Stimulated activated CD8-positive, alpha-beta memory T cell treated with anti-CD3 and anti-CD28 coated beads, Interleukin-12 subunit alpha, Interleukin-12 subunit beta, amount 100 ng/mL, for 4 hours (primary cell): ENCODE measurements around the gene KNDC1.

ENCODE experiments used
- DNase-seq: peaks from one replicate; pipeline ENCODE4 v3.0.0-alpha.2; 2020; ENCODE audit warnings: low read depth

The KNDC1 gene

DNA sequence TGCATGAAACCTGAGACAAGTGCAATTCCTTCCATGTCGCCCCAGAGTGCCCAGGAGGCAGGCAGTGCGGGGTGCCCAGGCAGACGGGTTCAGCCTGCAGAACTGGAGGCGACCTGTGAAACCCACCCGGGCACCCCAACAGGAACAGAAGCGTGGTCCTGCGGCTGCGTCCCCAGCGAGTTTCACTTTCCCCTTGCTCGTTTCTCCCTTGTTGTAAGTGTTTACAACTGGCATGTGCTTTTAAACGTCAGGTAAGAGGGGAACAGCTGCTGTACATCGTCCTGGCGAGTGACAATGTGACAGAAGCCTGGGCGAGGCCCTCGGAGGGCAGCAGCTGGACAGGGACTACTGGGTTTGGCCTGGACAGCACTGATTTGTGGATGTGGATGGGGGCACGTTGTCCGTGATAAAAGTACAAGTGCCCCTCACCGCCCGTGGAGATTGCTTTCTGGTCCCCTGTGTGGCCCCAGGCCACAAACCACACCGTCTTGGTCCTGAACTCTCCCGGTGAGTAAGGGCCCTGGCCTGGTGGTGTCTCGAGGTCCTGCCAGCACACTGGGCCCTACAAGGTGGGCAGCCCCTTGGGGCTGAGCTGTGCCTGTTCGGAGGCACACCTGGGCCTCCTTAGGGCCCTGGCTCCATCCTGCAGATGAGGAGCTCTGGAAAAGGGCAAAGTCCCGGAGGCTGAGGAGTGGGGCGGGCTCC, 81.6 kb downstream of the KNDC1 start:
- no peak for DNase-seq

- DNase-seq: no peak
Observed at GRCh38 chr10:133242611-133243356, 82.8 kb downstream of the KNDC1 start.

GRCh38 chr10:133243593-133243992, 83.6 kb downstream of the KNDC1 start:
- no peak for DNase-seq

DNA sequence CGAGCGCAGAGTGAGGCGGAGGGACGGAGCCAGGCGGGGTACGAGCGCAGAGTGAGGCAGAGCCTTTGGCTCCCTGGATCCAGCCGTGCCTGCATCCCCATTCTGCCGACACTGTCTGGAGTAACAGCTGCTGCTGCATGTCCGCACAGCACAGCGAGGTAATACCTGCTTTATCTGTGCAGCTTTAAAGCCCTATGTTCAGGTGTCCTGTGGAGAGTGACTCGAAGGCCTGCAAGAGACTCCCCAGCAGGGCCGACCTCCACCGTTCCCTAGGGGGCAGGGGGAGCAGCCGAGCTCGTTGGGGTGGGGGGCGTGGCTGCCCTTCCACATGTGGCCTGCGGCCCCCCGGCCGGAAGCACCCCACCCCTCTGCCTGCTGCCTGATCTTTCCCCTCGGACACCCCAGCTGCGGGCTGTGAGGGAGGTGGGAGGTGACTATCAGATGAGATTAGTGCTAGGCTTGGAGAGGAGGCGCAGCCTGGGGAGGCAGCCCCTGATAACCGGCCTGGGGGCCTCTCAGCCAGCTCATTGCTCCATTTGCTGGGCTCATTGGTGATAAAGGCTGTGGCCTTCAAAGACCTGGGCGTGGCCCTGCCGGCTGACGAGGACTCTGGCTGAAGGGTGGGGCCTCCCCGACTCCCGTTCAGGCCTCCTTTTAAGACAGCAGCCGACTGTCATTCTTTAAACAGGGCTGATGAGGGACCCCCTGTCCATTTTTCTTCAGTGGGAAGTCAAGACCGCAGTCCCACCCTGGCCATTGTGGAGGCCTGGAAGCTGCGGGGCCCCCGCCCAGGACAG, 85.6 kb downstream of the KNDC1 start:
- no peak for DNase-seq

DNA sequence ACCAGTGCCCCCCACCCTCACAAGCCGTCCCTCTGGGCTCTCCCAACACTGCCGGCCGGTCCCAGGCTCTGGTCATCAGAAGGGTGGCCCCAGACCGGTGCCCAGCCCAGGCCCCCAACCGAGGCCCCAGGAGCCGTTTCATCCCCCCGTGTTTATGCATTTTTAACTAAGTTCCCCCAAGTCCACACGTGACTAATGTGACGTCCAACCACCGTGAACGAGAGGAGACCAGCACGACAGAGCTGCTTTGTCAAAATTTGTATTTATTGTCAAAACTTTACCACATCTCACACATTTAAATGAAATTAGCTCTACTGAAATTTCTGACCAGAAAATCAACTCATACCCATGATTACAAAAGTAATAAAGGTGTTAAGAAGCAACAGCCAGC, 86.2 kb downstream of the KNDC1 start:
- DNase-seq: no peak

DNA sequence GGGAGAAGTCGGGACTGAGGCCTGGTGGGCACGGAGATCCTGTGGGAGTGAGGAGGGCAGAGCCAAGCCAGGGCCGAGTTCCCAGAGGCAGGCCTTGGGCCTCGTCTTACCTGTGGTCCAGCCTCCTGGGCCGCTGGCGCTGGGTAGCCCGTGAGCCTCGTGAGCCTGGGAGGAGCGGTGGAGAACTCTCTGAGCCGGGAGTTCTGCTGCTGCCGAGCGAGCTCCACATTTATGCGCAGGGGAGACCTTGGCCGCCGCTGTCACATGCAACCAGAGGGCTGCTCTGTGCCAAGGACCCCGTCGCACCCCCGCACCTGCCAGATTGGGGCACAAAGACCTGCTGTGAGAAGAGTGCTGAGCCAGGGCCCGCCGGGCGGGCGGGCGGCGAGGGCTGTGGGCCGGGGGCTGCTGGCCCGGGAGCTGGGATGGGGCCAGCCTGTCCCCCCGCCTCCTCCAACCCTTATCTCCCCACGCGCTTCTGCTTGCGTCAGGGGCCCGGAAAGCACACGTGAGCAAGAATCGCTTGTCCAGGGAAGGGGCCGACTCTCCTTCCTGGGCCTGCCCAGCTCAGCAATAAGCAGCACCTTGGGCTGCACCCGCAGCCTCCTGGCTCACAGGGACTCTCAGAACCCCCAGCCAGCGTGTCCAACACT, 87.8 kb downstream of the KNDC1 start:
- no peak for DNase-seq

- no peak for DNase-seq
Observed at GRCh38 chr10:133248334-133248715, 88.3 kb downstream of the KNDC1 start.

DNA sequence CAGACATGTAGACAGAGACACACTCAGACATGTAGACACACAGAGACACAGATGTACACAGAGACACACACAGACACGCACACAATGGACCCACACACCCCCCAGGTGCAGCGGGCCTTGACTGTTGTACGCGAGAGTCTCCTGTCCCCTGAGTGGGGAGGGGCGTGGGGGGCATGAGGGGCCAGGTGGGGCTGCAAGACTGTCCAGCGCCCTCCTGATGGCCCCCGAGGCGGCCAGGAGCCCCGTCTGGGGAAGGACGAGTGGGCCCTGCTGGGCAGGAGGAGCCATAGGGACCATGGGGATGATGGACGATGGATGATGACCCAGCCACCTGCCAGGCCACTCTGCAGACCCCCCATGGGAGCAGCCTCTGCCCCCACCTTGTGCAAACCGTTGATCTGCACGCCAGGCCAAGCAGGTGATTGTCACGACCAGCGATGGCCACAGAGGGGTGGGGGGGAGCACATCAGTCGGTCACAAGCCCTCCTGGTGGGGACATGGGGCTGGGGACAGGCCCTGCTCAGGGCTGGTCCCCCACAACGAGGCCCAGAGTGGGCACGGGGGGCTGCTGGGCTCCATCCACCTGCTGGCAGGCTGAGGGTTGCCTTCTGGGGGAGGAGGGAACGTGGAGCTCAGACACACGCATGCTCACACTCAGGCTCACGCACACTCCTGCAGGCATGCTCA, 89.2 kb downstream of the KNDC1 start:
- no peak for DNase-seq

GRCh38 chr10:133249975-133250754, 90.1 kb downstream of the KNDC1 start:
- no peak for DNase-seq

DNA sequence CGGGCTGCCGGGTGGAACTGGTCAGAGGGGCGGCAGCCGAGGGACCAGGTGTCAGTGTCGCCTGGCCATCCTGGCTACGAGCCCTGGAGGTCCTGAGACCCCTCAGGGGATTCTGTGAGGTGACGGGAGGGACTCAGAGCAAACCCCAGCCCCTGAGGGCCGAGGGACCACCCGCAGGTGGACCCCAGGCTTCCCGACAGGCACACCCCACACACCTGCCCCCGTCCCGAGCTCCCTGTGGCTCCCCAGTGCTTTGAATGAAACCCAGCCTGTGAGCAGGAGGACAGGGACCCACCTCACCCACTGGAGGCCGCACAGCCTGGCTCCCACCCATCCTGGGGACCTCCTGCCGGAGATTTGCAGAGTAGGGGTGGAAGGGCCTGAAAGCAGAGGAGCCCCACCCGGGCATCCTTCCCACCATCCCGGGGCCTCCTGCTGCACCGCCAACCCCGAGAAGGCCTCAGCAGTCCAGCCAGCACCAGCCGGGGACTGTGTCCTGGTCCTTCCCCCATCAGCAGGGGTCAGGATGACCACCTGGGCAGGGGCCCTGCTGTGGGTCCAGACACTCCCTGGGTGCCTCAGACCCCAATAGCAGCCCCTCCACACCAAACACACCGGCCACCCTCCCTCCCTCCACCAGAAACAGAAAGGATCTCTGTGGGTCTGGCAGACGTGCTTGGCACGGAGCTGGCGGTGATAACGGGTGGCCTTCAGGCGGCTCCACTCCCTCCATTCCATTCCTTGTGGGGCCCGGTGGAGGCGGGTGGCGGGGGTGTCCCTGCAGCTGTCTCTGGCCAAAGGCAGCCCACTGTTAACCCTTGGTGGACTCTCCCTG, 91.6 kb downstream of the KNDC1 start:
- no peak for DNase-seq

- no peak for DNase-seq
Observed at GRCh38 chr10:133252223-133252552, 92.2 kb downstream of the KNDC1 start.

GRCh38 chr10:133253361-133253955, 93.4 kb downstream of the KNDC1 start:
- no peak for DNase-seq

DNA sequence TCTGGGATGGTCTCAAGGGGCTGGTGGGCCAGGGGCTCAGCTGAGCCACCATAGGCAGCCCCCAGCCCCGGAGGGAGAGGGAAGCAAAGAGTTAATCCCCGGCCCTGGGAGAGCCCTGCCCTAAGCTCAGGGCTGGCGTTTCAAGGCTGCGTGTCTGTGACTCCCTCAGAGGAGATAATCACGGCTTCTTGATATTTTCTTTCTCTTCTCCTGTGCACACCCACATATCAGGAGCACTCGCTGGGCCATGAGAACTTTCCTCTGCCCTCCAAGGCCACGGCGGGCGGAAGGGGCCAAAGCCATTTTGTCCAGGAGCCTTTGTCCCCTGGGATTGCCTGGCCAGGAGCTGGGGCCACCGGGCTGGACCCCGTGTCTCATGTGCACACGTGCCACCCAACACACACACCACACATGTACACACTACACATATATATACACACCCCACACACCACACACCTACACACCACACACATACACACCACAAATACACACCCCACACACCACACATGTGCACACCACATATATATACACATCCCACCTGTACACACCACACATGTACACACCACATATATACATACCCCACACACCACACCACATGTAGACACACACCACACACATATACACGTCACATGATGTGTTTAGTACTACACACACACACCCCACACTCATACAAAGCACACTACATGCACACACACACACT, 94.6 kb downstream of the KNDC1 start:
- DNase-seq: no peak

DNA sequence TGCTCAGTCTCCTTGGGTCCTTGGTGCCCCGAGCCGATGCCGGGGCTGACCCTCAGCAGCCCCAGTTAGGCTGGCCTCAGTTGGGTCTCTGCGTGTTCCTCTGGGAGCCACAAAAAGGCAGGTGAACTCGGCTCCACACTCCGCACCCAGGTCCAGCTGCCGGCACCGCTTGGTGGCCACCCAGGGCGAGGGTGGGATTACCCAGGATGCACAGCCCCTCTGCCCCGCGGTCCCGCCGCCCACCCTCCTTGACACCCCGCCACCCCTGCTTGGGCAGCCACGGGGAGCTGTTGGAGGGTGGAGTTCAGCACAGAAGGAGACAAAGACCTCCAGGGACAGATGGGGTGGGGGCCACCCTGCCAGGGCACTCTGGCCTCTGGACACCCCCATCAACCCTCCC, 95.3 kb downstream of the KNDC1 start:
- DNase-seq: no peak

GRCh38 chr10:133257489-133258065, 97.6 kb downstream of the KNDC1 start:
- DNase-seq: no peak

DNA sequence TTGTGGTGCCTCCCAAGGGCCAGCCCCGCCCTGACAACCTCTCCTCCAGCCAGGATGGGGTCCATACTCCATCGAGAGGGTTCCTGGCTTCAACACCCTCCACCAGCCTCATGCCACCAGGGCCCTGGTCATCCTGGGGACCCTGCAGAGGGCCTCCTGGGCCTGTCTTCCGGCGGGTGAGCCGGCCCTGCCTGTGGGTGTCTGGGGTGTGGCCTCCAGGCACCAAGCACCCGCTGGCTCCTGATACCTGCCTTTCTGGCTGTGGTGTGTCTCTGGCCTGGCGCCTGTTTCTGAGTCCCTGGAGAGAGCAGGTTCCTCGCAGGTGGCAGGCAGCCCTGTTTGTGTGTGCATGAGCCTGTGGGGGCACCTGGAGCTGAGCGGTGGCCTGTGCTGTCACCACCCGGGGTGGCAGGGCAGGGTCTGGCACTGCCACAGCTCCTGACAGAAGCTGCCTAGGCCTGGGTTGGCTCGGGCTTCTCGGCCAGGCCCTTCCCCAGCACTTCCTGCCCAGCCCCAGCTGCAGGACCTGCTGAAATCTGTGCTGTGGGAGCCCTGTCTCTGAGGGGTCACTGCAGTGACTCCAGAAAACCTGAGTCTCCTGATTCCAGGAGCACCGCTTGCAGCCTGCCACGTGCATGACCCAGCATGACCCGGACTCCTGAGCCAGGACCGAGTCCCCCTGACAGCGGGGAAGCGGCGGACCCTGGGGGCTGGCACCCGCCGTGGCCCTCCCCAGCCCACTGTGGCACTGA, 98.2 kb downstream of the KNDC1 start:
- DNase-seq: no peak

GRCh38 chr10:133258818-133259601, 99.0 kb downstream of the KNDC1 start:
- DNase-seq: peak; percentile 64
